ENCODE measurements around the gene ELOVL3.
"Not testable (repeated sequence)": the region's sequence is repeated elsewhere in the genome, so short reads cannot be mapped to it uniquely, and the experiment has no call there.

ELOVL3 gene

GRCh38 chr10:102252508-102252907, 26.4 kb downstream of the ELOVL3 start:
- not testable (repeated sequence) for DNase-seq (ENCODE audit: low read depth in 1 of 2, low spot score in 1 of 2)

GRCh38 chr10:102254426-102254825, 28.3 kb downstream of the ELOVL3 start:
- no peak for DNase-seq (ENCODE audit: low read depth in 1 of 2, low spot score in 1 of 2)

- no peak for DNase-seq (ENCODE audit: low read depth in 1 of 2, low spot score in 1 of 2)
Observed at GRCh38 chr10:102255404-102255803, 29.3 kb downstream of the ELOVL3 start.

- DNase-seq (ENCODE audit: low read depth in 1 of 2, low spot score in 1 of 2), result no peak
Observed at GRCh38 chr10:102261196-102261595, 35.1 kb downstream of the ELOVL3 start.

- no peak for DNase-seq (ENCODE audit: low read depth in 1 of 2, low spot score in 1 of 2)
Observed at GRCh38 chr10:102261842-102262241, 35.7 kb downstream of the ELOVL3 start.

- no peak for DNase-seq (ENCODE audit: low read depth in 1 of 2, low spot score in 1 of 2)
Observed at GRCh38 chr10:102262744-102263370, 36.8 kb downstream of the ELOVL3 start.

- DNase-seq (ENCODE audit: low read depth in 1 of 2, low spot score in 1 of 2), result no peak
Observed at GRCh38 chr10:102264371-102264770, 38.3 kb downstream of the ELOVL3 start.

- no peak for DNase-seq (ENCODE audit: low read depth in 1 of 2, low spot score in 1 of 2)
Observed at GRCh38 chr10:102266670-102267069, 40.6 kb downstream of the ELOVL3 start.

GRCh38 chr10:102267748-102268147, 41.6 kb downstream of the ELOVL3 start:
- DNase-seq (ENCODE audit: low read depth in 1 of 2, low spot score in 1 of 2), result no peak

GRCh38 chr10:102268375-102268888, 42.3 kb downstream of the ELOVL3 start:
- DNase-seq (ENCODE audit: low read depth in 1 of 2, low spot score in 1 of 2), result no peak

- DNase-seq (ENCODE audit: low read depth in 1 of 2, low spot score in 1 of 2), result no peak
Observed at GRCh38 chr10:102269017-102269416, 42.9 kb downstream of the ELOVL3 start.

- DNase-seq (ENCODE audit: low read depth in 1 of 2, low spot score in 1 of 2), result no peak
Observed at GRCh38 chr10:102274062-102274461, 48.0 kb downstream of the ELOVL3 start.

GRCh38 chr10:102275343-102275742, 49.2 kb downstream of the ELOVL3 start:
- no peak for DNase-seq (ENCODE audit: low read depth in 1 of 2, low spot score in 1 of 2)

GRCh38 chr10:102279104-102279503, 53.0 kb downstream of the ELOVL3 start:
- DNase-seq (ENCODE audit: low read depth in 1 of 2, low spot score in 1 of 2), result no peak
